ENCODE results near the gene HORMAD2. TPM values are rescaled to one million over a fixed set of nuclear protein-coding genes. Genes with fewer than 3 reads are reported as not detected.

HORMAD2 gene
- total RNA-seq, 4 donors from 2014 or later: not detected

GRCh38 chr22:30224161-30224857, 144.0 kb downstream of the HORMAD2 start:
- intact Hi-C loops (cut with DNase I): no loop called here
- 70% methylated on average over 11 of the region's 11 CpGs for WGBS
- Histone ChIP-seq H3K4me1 (no peaks in the 10 kb centered on the region), H3K27me3 (peaks cover 0 to 42% (median 0%) of the 10 kb centered on the region in 4 donors), H3K36me3 (no peaks in the 10 kb centered on the region), H3K9me3 (no peaks in the 10 kb centered on the region), H3K4me3 (no peak overlapping the region), H3K27ac (replicated peaks in 1 of 4) (no peak overlapping the region)
- no peak for DNase-seq (ENCODE audit: extremely low spot score)
- TF ChIP-seq POLR2A (IDR thresholded peaks at IDR 0.05; ENCODE audit: low read depth) (no peak), POLR2AphosphoS5 (IDR thresholded peaks at IDR 0.05) (no peak), CTCF (IDR thresholded peaks at IDR 0.05) (no peak), EP300 (IDR thresholded peaks at IDR 0.05) (no peak)

GRCh38 chr22:30225220-30225927, 145.1 kb downstream of the HORMAD2 start:
- H3K27me3 ChIP-seq: peaks cover 0 to 44% (median 0%) of the 10 kb centered on the region in 4 donors
- no peaks in the 10 kb centered on the region for H3K36me3 ChIP-seq
- H3K27ac ChIP-seq (replicated peaks in 1 of 4): no peak overlapping the region
- H3K4me1 ChIP-seq: no peaks in the 10 kb centered on the region
- no peaks in the 10 kb centered on the region for H3K9me3 ChIP-seq
- H3K4me3 ChIP-seq: no peak overlapping the region
- intact Hi-C loops (cut with DNase I): no loop called here
- no peak for TF ChIP-seq EP300 (IDR thresholded peaks at IDR 0.05)
- no peak for TF ChIP-seq POLR2AphosphoS5 (IDR thresholded peaks at IDR 0.05)
- no peak for TF ChIP-seq POLR2A (IDR thresholded peaks at IDR 0.05; ENCODE audit: low read depth)
- no peak for TF ChIP-seq CTCF (IDR thresholded peaks at IDR 0.05)
- 93% methylated on average over 7 of the region's 7 CpGs for WGBS
- no peak for DNase-seq (ENCODE audit: extremely low spot score)

- peaks cover 0 to 35% (median 0%) of the 10 kb centered on the region in 4 donors for H3K27me3 ChIP-seq
- H3K36me3 ChIP-seq: no peaks in the 10 kb centered on the region
- no peak for DNase-seq (ENCODE audit: extremely low spot score)
- H3K27ac ChIP-seq (replicated peaks in 1 of 4): no peak overlapping the region
- H3K9me3 ChIP-seq: no peaks in the 10 kb centered on the region
- 83% methylated on average over 7 of the region's 11 CpGs for WGBS
- H3K4me1 ChIP-seq: no peaks in the 10 kb centered on the region
- intact Hi-C loops (cut with DNase I): no loop called here
- TF ChIP-seq POLR2A (IDR thresholded peaks at IDR 0.05; ENCODE audit: low read depth): no peak
- TF ChIP-seq EP300 (IDR thresholded peaks at IDR 0.05): no peak
- TF ChIP-seq POLR2AphosphoS5 (IDR thresholded peaks at IDR 0.05): no peak
- no peak for TF ChIP-seq CTCF (IDR thresholded peaks at IDR 0.05)
- H3K4me3 ChIP-seq: no peak overlapping the region
Measured at GRCh38 chr22:30226192-30226832, 146.0 kb downstream of the HORMAD2 start.

Other genes with a start within 250 kb of the HORMAD2 start
- 10 to 100 TPM; 20.5 to 32.6 (median 25.1) TPM for gene ASCC2, start 242.2 kb upstream of the HORMAD2 start, total RNA-seq
- gene MTMR3, start 197.3 kb upstream of the HORMAD2 start, total RNA-seq: 10 to 100 TPM; 33.5 to 46.5 (median 40.8) TPM
- 1 to 10 TPM in 2 of 4 donors, under 1 TPM in 2; 0.19 to 4.8 (median 1.6) TPM for gene LIF, start 166.3 kb downstream of the HORMAD2 start, total RNA-seq
- gene OSM, start 186.4 kb downstream of the HORMAD2 start, total RNA-seq: 1 to 10 TPM in 1 of 4 donors, under 1 TPM in 1, not detected in 2; 0.57 to 8.3 TPM
- 10 to 100 TPM; 16.5 to 19.4 (median 17.8) TPM for gene CASTOR1, start 209.0 kb downstream of the HORMAD2 start, total RNA-seq
- 10 to 100 TPM; 29.5 to 40.3 (median 38.0) TPM for gene TBC1D10A, start 246.5 kb downstream of the HORMAD2 start, total RNA-seq